Smooth muscle cell of the pulmonary artery (primary cell): ENCODE results near the gene LRRIQ3. TPM values are rescaled to one million over a fixed set of nuclear protein-coding genes. Genes with fewer than 3 reads are reported as not detected.

ENCODE experiments used
- total RNA-seq: library from RNA; depleted of rRNA; stranded (reverse); fragments of >200 nt; gene quantifications from 2 replicates; pipeline ENCODE4 v1.2.3, GENCODE V29; 2014

LRRIQ3 gene
- total RNA-seq, result 0.46 and 0.56 TPM in 2 replicates

GRCh38 chr1:74197657-74198552 is at the start of gene LRRIQ3, which contains the start of gene FPGT:
Gene LRRIQ3 (minus strand): TSS chr1:74198176. CDS start chr1:74183684, 14,492 bp downstream.
Gene FPGT (plus strand): TSS chr1:74198242. CDS start chr1:74198279, 37 bp downstream.

GRCh38 chr1:74235153-74235552 is 37.2 kb upstream of the LRRIQ3 start, which contains the start of gene TNNI3K:
Gene TNNI3K (plus strand): TSS chr1:74235387. CDS start chr1:74235452, 65 bp downstream.

Other genes with a start within 250 kb of the LRRIQ3 start
- 13.1 and 17.3 TPM in 2 replicates for gene FPGT, start 66 bp upstream of the LRRIQ3 start, total RNA-seq
- gene TNNI3K, start 37.2 kb upstream of the LRRIQ3 start, total RNA-seq, result not detected in 2 replicates